HG02938 (cell line): ENCODE data around the gene MS4A18.
"Not testable (repeated sequence)": the region's sequence is repeated elsewhere in the genome, so short reads cannot be mapped to it uniquely, and the experiment has no call there.

ENCODE experiments used
- ATAC-seq: cut with Tn5 transposase; IDR thresholded peaks from one replicate; pipeline ENCODE4 v1.9.1; 2021; ENCODE audit warnings: mild to moderate bottlenecking, moderate library complexity; ENCODE audit not compliant: unreplicated experiment

MS4A18 gene

DNA sequence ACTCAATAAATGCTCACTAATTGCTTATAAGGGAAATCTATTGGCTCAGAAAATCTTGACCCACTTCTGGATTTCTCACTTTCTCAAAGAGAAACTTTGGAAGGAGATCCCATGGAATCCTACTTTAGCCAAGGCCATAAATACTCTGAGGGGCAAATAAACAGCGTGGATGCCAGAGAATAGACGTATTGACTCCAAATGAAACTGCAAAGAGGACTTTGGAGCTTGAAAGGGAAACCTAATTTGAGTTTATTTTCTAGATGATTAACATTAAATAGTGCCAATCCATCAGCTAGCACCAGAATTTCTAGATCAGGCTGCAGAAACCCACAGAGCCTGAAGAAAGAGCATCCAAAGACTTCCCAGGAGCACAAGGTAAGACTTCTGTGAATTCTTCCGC is at the start of gene MS4A18:
TSS of gene MS4A18 (plus strand) at position 301 of the 400 bp plus-strand sequence.
- no peak for ATAC-seq

DNA sequence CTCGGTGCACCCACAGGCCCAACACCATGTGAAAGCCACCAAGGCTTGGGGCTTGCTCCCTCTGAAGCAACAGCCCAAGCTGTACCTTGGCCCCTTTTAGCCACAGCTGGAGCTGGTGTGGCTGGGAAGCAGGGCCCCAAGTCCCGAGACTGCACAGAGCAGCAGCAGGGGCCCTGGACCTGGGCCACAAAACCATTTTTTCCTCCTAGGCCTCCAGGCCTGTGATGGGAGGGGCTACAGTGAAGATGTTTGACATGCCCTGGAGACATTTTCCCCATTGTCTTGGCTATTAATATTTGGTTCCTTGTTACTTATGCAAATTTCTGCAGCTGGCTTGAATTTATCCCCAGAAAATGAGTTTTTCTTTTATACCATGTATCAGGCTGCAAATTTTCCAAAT is 46.3 kb upstream of the MS4A18 start:
- ATAC-seq = not testable (repeated sequence)

DNA sequence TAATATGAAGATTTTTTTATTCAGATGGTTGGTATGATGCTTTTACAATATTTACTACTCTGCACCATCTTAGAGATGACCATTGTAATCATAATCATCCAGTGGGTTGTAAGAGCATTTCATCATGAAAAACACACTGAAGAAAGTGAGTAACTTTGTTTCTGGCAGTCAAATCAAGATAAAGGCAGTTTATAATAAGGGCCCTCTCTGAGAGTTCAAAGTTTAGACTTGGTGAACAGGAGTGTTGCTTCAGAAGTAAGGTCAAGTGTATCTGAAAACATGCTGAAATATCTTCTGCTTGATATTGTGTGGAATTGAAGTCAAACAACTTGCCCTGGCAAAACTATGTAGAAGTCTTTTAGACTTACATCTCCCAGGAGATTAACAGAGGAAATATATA is 44.6 kb upstream of the MS4A18 start:
- no peak for ATAC-seq

DNA sequence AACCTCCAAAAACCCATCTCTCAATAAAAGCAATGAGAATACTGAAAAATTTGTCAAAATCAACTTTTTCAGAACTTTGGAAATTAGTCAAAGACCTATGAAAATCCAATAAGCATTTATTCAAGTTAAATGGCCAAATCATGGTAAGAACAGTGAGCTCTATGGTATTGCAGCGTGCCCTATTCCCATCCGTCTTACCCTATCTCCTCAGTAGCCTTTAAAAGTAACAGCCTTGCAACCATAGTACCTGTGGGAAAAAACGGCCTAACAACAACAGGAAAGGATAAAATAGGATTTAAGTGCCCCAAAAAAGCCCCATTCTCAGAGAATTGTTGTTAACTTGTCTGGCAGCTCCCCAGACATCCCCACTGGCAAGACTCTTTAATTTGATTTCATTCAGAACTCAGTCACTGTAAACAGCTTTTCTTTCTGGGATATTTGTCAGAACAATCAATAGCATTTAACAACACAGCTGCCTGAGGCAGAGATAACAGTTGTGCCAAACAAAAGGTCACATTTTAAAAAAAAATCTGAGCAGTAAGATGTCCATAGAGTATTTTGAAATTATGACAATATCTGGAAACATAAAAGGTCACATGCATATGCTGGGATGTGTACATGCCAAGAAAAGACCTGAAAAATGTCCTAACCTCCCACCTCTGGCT is 43.9 kb upstream of the MS4A18 start:
- ATAC-seq = no peak

DNA sequence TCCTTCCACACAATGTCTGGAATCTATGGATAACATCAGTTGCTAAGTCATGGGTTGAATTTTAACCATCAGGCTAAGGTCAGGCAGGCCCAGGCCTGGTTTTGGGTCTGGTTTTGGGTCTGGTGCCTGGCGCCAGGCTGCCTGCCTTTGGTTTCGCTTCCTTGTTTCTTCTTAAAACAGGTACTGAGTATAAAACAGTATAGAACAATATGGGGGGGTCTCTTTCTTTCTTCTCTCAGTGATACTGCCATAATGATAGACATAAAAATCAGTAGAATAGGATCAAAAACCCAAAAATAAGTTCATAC is 40.0 kb upstream of the MS4A18 start:
- ATAC-seq = not testable (repeated sequence)

DNA sequence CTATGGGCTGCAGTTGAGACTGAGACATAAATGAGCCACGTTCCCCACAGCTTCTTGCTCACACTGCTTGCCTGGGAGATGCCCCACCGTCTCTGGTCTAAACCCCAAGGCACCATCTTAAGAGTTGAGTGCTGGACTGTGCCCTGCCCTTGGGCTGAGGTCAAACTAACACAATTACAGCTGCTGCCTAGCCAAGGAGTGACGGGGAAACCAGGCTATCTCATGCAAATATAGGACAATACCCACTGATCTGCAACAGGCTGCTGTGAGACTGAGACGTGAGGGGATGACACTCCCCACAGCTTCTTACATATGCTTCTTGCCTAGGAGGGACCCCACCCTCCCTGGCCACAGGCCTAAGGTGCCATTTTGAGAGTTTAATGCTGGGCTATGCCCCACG is 32.9 kb upstream of the MS4A18 start:
- no peak for ATAC-seq

DNA sequence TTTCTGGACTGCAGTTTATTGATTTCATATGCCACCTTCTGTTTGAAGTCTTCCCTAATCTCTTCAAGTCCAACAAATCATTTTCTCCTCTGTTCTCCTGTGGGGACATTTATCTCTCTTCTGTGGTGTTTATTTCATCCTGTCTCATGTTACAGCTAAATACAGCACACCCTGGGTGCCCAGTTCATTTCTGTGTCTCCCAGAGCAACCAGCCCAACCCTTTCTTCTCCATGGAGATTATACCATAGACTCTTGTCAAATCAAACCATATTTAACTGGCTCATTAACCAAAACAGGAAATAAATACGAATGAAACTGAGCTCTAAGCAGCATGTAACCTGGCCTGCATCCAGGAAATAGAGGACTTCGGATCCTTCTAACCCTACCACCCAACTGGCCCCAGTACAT is 25.2 kb upstream of the MS4A18 start, which contains the start of gene MS4A8:
TSS of gene MS4A8 (plus strand) at position 329 of the 408 bp plus-strand sequence. CDS start 1,249 bp downstream, outside the sequence.
- no peak for ATAC-seq

DNA sequence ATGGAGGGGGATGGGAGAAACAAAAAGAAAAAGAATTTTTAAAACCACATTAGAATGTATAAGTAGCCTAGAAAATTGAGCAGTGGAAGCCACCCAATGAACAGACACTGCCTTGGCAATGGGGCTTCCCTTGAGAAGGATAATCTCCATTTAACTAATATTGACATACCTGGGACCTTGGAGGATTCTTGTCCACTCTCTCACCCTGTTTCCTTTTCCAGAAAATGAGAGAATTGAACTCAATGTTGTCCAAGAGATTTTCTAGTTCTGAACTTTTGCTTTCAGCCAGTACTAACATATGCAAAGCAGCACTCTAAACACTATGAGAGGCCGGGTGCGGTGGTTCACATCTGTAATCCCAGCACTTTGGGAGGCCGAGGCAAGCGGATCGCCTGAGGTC is 24.6 kb upstream of the MS4A18 start:
- no peak for ATAC-seq

DNA sequence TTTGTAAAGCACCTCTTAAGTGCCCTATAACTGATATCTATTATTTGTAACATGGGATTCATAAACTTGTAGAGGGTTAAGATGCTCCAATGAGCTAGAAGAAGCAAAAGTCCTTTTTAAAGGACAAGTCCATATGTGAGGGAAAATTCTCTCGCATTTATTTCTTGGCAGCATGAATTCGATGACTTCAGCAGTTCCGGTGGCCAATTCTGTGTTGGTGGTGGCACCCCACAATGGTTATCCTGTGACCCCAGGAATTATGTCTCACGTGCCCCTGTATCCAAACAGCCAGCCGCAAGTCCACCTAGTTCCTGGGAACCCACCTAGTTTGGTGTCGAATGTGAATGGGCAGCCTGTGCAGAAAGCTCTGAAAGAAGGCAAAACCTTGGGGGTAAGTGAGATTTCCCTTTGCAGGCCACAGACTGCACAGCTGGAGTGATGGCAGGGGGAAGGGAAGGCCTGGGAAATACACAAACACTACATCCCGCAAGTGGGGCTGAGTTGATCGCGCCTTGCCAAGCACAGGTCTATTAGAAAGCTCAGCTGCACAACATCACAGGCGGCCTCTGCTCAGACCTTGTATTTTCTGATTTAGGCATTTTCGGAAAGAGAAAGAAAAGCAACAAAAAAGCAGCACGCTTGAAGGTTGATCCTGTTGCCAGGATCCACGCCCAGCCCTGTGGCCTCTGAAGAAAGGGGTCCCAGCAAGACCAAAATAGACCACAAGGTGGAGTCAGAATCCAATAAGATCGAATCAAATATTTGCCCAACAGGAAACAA is 23.6 kb upstream of the MS4A18 start:
- ATAC-seq = no peak

DNA sequence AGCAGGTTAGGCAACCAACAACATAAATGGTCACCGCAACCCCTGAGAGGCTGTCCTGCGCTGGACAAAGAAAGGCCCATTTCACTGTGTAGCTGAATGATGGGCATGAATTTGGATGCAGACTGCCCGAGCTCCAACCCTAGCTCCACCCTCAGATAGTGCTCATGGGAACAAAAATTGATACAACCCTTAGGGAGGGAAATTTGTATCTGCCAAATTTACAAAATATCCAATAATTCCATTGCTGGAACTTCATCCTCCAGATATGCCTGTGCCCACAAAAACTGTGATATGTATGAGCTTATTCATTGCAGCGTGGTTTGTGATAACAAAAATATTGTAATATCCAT is 23.1 kb upstream of the MS4A18 start:
- ATAC-seq = no peak

DNA sequence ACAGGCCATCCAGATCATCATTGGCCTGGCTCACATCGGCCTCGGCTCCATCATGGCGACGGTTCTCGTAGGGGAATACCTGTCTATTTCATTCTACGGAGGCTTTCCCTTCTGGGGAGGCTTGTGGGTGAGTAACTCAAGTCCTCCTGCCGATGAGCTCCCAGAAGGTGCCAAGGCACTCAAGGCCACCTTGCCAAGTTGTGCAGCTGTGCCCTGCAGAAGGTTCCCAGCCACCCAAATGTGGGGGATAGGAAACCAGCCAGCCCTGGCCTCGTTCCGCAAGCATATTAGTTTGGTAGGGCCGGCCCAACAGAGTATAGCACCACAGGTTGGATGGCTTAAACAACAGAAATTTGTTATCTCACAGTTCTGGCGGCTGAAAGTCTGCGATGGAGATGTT is 21.1 kb upstream of the MS4A18 start:
- no peak for ATAC-seq

DNA sequence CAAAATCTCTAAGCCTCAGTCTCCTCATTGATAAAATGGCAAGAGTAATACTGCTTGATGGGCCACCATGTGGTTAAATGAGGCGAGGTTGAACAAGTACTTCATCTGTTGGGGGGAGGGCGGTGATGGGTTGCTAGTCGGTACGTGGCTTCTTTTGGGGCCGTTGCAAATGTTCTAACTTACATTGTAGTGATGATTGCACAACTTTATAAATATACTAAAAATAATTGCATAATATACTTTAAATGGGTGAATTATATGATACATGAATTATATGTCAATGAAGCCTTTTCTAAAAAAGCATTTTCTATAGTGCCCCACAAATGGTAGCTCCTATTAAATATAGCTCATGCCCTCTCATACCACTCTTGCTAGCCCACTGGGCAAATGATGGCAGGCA is 18.6 kb upstream of the MS4A18 start:
- no peak for ATAC-seq

DNA sequence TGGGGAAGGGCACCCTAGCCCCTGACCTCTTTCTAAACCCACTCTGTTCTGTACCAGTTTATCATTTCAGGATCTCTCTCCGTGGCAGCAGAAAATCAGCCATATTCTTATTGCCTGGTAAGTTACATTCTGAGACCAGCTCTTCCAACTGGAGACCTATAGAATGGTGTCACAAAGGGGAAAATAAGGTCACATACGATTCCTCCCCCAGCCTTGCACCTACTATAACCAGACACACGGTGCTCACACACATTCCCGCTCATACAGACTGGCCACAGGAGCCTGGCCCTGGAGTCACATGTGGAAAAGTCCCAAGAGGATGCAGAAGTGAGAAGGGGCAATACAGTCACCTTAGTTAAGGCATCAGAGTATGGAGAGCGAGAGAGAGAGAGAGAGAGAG is 17.6 kb upstream of the MS4A18 start:
- no peak for ATAC-seq

DNA sequence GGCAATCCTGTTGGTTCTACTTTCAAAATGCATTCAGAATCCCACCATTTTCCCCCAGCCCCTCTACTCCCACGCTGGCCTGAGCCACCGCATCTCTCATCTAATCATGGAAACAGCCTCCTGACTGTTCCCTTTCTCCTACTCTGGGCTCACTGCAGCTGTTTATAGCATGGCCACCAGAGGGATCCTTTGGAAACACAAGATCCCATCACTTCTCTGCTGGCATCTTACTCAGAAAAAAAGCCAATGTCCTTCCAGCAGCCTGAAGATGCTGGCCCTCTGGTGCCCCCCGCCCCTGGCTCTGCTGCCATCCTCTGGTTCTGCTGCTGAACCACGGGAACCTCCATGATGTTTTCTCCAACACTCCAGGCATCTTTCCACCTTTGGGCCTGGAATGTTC is 14.0 kb upstream of the MS4A18 start:
- ATAC-seq = no peak

DNA sequence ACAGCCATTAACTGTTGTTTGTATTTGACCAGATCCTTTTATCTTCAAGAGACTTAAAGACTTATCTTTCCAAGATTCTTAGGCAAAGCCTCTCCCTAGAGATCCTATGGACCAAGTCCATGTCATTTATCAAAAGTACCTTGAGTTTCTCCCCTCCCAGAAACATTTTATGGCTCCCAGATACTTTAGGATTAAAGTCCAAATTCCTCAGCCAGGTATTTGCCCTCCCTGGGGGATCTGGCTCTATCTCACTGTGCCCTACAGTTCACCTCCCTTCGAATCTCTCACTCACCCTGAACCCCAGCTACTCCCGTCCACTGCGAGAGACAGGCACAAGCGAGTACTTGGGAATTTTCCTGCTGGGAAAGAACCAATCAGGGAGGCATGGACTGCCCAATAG is 13.2 kb upstream of the MS4A18 start:
- no peak for ATAC-seq

DNA sequence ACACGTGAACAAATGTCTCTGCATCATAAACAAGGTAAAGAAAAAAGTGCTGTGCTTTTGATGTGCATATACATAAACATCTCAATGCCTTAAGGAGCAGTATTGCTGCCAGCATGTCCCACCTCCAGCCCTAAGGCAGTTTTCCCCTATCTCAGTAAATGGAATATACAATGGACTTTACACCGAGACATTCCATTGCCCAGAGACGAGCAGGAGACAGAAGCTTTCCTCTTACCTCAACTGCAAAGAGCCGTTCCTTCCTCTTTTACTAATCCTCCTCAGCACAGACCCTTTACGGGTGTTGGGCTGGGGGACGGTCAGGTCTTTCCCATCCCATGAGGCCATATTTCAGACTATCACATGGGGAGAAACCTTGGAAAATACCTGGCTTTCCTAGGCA is 11.1 kb upstream of the MS4A18 start:
- not testable (repeated sequence) for ATAC-seq

DNA sequence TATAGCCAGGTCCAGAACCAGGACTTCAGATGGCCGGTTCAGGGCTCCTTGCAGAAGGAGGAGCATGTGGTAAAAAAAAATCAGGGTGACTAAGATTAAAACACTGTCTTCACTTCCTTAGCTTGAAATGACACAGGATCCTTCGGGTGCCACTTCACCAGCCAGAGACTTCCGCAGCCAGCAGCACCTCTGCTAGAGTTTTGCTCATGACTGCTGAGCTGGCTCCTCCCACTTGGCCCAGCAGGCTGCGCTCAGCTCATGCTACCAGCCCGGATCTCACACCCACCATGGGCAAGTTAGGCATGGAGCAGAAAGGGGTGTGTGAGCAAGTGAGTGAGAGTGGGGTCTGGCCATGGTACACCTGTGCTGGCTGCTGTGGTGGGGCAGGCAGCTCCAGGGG is 6.6 kb upstream of the MS4A18 start:
- ATAC-seq = no peak

DNA sequence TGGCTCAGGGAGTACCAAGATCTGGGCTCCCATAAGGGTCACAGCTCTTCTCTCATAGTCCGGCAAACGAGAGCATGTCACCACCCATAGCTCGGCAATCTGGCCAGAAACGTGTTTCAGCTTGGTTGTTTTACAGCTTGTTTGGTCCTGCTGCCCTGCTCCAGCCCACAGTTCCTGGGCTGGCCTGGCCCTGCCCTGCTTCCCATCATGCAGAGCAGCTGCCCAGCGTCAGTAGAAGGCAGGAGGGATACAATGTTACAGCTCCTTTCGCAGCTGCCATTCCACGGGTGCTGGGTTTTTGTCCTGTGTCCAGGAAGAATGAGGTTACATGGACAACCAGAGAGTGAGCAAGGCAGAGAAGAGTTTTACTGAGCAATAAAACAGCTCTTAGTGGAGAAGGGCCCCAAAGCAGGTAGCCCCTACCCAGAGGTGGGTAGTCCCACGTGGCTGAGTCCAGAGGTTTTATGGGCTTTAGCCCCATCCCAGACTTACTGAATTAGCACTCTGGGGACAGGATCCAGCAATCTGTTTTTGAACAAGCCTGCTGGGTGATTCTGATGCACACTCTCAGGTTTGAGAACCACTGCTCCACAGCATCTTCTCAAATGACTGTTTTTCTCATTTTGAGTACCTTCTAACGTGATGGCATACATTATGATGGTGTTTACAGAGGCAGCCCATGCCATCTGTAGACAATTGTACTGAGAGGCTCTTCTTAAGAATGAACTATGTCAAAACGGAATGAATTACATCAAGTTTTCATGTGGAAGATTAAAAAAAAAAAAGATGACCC is 5.8 kb upstream of the MS4A18 start:
- ATAC-seq = no peak

DNA sequence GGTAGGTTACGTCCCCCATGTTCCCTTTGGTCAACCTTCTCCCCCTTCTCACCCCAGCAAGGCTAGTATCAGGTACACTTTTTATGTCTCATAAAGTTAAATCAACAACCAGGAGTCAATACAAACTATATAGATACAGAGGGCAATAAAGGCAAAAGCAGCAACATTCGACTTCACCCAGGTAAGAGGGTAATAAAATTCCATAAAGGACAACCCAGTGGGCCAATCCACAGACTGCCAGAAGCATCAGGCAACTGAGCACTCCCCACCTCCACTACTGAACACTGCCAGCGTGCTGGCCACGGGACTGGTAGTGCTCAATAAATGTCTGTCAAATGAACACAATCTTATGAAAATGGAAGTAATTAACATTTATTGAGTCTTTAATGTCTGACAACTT is 5.1 kb upstream of the MS4A18 start:
- no peak for ATAC-seq

DNA sequence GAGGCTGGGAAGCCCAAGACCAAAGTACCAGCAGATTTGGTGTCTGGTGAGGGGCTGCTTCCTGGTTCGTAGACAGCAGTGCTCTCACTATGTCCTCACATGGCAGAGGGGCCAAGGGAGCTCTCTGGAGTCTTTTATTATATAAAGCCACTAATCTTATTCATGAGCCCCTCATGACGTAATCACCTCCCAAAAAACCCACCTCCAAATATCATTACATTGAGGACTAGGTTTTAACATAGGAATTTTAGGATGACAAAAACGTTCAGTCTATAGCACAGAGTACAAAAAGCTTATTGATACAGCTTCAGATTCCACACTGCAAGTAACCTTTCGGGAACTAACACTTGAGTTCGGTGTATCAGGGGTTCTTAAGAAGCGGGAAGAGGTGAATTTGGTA is 4.1 kb upstream of the MS4A18 start:
- ATAC-seq = no peak

DNA sequence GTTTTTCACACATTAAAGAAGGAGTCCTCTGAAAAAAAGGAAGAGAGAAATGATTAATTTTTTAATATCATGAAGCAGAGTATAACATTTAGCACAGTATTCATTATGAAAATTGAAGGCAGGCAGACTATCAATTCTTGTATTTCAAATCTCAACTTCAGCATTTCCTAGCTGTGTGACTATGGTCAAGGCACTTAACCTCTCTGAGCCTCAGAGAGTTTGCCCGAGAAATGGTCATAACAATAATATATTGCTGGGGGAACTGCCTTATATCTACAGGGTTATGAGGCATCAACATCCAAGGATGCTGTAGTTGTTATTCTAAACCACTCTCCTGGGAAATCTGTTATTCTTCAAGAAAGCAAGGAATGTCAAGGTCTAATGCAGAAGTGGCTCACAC is 1.1 kb downstream of the MS4A18 start:
- ATAC-seq = no peak

DNA sequence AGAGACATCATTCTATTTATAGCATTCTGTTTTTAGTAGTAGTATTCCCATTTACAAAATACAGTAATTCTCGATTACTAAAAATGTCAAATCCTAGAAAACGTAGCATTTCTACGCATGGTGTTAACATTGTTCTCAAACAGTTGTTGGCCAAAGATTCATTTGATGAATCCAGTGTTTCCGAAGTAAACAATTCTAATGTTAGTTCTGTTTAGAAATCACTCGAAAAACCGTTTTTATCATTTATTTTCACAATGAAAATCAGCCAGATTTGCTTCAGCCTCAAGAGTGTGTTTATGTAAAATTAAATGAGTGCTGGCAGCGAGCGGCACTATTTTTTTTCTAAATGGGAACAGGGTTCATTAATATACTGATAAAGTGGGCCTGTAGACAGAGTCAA is 7.1 kb downstream of the MS4A18 start:
- no peak for ATAC-seq
